ENCODE data around the gene FAM200B. TPM values are rescaled to one million over a fixed set of nuclear protein-coding genes. Genes with fewer than 3 reads are reported as not detected.

FAM200B gene
- polyA plus RNA-seq, 1 donor, result 27.5 TPM

DNA sequence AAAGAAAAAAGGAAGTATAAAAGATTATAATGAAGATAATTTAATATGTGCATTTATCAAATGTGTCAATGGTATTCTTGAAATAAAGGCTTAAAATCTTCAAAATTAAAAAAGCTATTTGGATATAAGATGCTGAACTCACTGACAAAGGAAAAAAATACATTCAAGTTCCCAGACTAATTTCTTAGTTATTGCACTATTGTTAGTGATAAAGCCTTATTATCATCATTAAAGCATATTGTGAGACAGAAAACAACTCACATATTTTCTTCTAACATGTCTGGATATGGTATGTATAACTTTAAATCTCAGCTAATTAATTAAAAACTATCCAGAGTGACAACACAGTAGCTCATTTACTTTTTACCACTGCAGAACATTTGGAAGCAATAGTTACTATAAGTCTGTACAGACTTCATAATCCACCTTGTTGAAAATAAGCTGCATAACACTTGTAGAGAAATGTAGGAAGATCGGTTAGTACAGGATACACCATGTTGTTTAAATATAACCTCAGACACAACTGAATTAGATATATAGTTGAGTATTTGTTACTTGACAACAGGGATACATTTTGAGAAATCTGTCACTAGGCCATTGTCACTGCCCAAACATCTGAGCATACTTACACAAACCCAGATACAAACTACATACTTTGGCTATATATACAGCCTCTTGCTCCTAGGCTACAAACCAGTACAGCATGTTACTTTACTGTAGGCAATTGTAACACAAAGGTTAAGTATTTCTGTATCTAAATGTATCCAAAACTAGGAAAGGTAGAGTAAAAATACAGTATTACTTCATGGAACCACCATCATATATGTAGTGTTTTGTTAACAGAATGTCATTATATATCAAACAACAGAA is 12.8 kb upstream of the FAM200B start:
- DNase-seq (ENCODE audit: low read depth), result no peak

DNA sequence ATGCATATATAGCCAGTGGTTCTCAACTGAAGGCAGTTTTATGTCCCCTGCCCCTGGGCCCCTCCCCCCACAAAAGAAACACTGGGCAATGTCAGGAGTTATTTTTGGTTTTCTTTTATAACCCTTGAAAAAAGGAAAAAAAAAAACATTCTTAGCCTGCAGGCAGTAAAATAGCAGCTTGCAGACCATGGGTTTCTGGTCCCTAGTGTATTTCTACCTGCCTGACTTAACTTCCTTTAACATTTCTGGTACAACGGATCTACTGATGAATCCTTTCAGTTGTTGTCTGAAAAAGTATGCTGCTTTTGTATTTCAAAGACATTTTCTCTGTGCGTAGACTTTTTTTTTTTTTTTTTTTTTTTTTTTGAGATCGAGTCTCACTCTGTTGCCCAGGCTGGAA is 11.1 kb upstream of the FAM200B start:
- DNase-seq (ENCODE audit: low read depth), result no peak

DNA sequence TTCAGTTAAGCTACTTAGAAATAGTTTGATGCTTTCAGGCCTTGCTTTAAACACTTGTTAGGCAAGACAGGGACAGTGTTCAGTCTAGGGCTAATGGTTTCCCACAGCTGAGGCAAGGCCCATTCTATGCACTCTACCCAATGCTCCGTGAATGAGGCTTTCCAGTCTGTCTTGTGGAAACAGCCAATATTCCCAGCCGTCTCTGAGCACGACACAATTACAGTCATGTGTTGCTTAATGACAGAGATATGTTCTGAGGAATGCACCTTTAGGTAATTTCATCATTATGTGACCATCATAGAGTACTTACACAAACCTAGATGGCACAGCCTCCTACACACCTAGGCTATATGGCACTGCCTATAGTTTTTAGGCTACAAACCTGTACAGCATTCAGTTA is 9.5 kb upstream of the FAM200B start:
- no peak for DNase-seq (ENCODE audit: low read depth)

DNA sequence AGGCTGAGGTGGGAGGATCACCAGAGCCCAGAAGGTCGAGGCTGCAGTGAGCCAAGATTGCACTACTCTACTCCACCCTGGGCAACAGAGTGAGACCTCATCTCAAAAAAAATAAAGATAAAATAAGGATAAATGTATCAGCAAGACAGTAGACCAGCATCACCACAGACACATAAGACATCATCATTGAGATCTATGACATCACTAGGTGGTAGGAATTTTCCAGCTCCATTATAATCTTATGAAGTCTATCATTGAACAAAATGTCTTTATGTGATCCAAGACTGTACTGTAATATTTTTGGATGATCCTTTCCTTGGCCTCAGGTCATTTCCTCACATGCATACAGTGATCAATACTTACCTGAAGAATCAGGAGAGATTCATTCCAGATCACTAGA is 8.3 kb upstream of the FAM200B start:
- no peak for DNase-seq (ENCODE audit: low read depth)

DNA sequence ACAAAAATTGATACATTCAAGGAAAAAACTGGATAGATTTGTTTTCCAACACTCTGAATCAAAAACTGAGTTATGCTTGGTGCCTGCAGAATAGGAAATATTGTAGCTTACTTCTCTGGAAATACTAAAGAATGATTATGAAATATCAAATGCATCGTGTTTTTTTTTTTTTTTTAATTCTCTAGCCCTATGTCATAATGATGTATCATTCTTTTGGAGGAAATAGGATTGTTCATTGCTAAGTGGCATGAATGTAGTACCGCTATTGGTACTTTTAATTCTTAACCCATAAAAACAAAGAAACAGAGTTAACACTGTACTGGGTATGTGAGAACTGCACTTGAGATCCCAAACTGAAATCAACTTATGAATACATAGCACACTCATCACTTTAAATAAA is 7.6 kb upstream of the FAM200B start:
- no peak for DNase-seq (ENCODE audit: low read depth)

DNA sequence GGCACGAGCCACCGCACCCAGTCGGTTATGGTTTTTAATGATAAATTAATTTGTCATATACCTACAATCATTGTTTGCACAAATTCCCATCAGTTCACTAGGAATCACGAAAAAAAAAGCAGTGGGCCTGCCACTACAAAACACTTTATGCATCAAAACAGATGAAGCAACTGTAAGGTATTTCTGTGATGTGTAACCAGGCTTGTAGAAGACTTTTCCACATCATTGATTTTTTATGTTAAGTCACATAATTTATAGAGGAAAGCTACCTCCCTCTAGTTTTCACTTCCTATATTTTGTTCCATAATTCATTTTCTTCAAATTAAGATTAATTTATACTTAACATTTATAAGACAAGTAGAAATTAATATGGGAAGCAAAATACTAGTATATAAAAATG is 6.7 kb upstream of the FAM200B start:
- DNase-seq (ENCODE audit: low read depth), result no peak

DNA sequence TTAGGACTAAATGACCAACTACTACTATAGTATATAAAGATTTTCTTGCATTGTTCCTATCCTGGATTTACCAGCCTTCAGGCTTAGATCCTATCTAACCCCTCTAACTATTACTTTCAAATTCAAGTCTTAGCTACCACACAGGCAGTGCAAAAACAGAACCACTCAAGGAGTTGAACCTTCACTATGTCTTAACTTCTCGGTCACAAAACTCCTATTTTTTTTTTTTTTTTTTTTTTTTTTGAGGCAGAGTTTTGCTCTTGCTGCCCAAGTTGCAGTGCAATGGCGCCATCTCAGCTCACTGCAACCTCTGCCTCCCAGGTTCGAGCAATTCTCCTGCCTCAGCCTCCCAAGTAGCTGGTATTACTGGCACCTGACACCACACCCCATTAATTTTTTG is 6.3 kb upstream of the FAM200B start:
- no peak for DNase-seq (ENCODE audit: low read depth)

DNA sequence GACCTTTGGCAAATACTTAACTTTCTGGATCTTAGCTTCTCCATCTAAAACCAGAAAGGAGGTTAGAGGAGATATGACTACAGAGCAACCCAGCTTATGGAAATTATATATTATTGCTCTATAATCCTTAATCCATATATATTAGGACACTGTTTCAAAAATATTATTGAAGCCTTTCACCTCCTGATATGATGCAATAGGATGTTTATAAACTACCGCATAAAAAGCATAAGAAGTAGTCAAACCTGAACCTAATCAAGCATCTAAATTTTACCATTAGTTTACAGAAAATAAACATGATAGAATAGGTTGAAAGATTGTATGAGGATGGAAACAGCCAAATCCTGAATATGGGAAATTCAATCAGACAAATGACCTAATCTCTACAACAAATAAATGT is 5.6 kb upstream of the FAM200B start:
- DNase-seq (ENCODE audit: low read depth), result no peak

DNA sequence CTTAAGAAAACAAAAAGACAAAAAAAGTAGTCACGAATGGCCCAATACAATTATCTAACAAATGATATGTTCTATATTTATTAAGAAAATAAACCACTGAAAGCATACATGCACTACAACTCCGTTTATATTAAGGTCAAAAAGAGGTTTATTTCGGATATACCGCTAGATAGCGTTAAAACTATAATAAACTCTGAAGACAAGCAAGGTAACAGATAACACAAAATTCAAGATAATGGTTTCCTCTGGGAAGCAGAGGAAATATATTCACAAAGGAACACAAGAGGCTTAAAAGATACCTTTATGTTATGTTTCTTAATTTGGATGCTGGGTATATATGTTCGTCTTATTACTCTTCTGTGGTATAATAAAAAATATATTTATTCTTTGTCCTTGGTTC is 4.7 kb upstream of the FAM200B start:
- no peak for DNase-seq (ENCODE audit: low read depth)

DNA sequence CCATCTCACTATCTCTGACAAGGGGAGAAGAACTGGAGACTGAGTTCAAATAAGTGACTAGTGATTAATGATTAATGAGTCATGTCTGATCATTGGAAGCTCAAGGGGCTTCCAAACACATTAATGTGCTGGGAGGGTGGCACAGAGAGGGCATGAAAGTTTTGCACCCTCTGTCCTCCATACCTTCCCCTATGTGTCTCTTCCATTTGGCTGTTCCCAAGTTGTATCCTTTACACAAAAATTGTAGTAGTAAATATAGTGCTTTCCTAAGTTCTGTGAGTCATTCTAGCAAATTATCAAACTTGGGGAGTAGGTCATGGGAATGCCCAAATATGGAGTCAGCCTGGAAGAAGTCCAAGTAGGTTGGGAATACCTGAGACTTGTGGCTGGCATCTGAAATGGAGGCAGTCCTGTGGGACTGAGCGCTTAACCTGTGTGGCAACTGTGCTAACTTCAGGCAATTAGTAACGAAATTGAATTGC is 4.1 kb upstream of the FAM200B start:
- DNase-seq (ENCODE audit: low read depth), result no peak

DNA sequence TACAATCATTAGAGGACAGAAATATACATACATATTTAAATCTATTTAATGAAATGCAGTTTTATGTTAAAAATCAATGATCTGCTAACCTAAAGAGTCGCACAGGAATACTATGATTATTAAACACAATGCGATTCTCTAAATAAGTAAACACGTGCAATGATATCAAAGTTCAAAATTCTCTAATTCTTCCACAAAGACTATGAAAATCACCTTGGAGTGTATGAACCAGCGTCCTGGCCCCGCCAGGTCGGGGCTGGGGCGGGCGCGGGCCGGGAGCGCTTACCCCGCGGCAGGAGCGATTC is 608 bp upstream of the FAM200B start:
- no peak for DNase-seq (ENCODE audit: low read depth)

DNA sequence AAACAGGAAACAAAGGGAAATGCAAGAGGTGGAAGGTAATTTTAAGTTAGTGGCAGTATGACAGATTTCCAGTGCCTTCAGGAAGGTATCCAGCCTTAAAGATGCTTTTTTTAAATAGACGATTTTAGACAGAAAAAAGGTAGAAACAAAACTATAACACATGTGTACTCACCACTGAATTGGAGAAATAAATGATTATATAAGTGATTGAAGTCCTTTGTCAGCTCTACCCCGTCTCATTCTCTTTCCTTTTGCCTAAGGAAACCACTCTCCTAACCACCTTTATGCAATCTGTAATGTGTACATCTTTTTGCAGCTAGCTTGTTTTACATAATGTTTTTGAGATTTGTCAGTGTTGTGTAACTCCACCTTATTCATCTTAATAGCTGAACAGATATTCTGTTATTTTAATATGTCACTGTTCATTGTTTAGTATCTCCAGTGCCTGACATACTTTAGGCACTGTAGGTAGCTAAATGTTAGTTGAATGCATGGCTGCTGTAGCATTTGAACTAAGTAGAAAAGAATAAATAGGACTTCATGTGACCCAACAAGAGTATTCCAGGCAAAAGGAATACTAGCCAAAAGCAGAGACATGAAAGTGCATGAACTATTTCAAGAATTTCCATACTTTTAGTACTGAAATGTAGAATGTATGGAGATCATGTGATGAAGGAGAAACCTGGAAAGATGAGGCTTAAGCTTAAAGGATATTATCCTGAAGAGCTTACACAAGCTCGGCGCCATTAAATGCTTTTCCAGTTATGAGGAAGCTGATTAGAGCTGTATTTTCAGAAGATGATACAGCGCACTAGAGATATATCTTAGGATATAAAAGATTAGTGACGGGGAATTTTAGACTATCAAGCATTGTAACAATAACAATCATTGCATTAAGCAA is 865 bp downstream of the FAM200B start:
- no peak for DNase-seq (ENCODE audit: low read depth)

DNA sequence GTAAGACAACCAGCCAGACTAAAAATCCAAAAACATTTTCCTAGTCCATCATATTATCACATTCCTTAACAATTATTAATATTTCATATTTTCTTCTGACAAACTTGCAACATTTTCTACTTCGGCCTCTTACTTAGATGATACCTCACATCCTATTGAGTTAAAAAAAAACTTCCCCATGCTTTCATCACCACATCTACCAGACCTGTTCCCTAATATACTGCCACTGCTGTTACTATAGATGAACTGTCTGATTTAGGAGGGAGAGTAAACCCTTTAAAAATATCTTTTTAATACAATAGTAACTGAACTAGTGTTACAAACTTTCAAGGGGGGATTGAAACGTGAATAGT is 1.5 kb downstream of the FAM200B start:
- DNase-seq (ENCODE audit: low read depth), result no peak

DNA sequence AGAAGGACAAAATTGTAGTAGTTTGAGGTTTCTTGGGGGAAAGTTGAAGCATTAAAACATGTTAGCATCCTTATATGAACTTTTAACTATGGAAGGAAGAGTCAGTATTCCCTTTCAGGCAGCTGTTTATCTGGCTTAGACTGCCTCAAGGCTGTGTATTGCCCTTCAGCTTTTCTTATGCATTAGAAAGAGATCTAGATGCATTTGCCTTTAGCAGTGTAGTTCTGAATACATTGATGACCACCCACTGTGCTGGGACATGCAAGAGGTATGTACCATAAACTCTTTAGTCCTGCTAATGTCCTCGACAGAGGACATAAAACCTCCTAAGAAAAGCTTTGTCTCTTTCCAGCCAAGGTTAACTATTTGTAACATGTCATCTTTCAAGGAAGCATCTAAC is 2.9 kb downstream of the FAM200B start:
- DNase-seq (ENCODE audit: low read depth), result no peak

DNA sequence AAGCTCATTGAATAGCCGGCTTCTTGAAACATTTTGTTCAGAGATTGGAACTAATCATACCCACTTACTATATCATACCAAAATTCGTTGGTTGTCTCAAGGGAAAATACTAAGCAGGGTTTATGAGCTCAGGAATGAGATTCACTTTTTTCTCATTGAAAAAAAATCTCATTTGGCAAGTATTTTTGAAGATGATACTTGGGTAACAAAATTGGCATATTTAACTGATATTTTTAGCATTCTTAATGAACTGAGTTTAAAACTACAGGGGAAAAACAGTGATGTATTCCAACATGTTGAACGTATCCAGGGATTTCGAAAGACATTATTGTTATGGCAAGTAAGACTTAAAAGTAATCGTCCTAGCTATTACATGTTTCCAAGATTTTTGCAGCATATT is 6.4 kb downstream of the FAM200B start:
- no peak for DNase-seq (ENCODE audit: low read depth)

DNA sequence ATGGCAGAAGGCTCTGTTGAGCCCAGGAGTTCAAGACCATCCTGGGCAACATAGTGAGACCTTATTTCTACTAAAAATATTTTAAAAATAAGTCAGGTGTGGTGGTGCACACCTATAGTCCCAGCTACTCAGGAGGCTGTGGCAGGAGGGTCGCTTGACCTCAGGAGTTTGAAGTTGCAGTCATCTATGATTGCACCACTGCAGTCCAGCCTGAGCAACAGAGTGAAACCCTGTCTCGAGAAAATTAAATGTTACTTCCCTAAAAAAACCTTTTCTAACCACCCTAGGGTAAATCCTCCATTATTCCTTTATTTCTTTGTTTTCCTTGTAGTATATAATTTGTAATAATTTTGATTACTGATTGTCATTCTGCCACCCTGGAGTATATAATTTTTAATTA is 7.9 kb downstream of the FAM200B start:
- no peak for DNase-seq (ENCODE audit: low read depth)

DNA sequence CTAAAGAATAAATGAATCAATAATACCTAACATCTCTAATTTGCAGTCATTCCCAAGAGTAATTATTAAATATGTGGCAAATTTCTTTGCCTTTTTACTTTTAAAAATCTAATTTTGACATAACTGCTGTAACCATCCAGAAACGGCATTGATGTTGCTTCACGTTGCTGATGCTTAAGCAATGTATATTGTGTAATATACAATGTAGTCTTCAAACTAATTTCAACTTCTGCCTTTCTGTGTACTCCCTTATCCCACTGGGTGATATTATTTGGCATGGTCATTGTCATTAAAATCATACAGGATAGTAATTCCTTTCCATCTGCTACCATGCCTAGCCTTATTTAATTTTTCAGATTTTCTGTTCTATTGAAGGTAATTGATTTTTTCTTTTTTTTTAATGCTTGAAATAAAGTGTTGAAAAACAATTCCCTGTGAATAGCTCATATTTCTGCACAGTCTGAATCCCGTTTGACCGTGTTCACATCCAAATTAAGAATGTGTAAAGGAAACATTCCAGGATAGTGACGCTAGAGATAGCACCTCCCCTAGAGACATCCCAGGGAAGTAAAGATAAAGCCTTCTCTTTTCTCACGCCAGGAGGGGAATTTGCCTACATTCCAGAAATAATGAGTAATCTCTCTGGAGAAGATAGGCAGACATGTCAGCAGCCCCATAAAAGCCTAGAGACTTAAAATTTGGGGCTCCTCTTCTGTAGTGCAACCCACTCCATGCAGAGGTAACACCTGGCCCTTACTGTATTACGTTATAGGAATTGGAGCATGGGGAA is 8.6 kb downstream of the FAM200B start:
- DNase-seq (ENCODE audit: low read depth), result no peak

DNA sequence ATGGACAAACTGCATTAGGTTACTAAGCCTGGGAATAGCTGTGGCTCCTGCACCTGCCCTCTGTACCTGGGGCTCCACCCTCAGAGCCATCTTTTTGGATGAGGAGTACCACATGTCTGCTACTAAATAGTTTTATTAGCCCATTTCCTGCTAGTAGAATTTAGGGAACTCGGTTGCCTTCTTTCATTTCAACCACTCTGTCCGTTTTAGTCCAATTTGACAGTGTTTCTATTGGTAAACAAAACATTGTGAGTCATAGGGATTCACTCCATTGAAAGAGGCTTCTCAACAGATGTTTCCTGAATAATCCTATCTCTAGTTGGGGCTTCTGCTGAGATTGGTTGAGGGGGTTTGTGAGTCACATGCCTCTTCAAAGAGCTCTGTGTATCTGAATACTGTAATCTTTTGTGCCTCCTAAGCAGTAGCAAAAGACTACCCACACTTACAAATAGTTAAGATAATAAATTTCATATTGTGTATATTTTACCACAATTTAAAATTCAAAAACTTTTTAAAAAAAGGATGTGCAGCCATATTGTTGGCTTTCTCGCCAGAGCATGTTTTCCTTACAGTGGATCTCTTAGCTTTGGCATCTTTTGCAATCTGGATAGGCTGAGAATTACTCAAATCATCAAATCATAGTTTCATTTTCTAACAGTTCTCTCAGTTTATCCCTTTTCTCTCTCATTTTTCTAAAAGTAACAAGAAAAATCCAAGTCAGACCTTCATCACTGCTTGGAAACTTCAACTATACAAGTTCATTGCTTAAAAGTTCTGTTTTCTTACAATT is 9.9 kb downstream of the FAM200B start:
- DNase-seq (ENCODE audit: low read depth), result no peak

DNA sequence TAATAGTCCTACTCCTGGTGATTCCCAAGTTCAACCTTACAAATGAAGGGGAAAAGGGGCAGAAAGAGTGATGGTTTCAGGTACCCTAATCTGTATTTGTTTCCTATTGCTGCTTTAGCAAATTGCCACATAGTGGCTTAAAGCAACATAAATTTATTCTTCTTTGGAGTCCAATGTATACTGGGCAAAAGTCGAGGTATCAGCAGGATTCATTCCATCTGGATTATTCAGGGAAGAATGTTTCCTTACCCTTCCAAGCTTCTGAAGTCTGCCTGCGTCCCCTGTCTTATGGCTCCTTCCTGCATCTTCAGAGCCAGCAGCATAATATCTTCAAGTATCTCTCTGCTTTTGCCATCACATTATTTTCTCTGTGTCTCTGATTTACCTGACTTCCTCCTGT is 11.0 kb downstream of the FAM200B start:
- no peak for DNase-seq (ENCODE audit: low read depth)

DNA sequence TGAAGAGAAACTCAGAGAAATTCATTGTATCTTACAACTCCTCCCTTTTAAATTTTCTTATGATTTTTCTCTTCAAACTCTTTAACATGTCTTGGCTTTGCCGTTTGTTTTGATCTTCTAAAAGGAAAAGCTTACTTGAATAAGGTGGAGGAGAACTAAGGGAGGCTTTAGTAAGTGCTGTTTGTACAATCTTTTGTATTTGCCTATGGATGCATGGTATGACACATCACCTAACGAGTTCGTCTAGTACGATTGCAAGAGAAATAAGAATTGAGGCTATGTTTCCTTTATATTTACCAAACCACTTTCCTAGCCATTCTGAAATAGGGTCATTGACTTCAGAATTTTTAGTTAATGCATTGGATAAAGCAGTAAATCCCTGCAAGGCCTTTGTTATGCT is 12.8 kb downstream of the FAM200B start:
- DNase-seq (ENCODE audit: low read depth), result no peak

DNA sequence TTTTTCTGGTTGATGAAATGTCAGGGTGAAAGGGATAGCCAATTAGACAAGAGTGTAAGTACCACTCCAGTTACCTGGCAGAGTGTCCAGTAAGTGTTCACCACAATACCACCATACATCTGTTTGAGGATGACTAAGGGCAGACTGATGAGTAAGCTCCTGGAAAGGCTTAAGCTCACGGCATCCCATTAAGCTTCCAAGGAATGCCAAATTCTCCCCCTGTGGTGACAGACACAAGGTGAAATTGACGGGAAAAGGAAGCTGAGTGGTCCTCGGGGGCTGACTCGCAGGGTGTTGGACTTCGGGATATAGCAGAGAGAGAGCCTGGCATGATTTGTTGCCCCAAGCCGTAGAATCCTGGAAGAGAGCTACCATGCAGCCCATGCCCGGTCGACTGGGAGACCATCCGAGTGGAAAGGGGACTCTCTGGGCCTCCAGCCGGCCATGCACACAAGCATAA is 13.6 kb downstream of the FAM200B start:
- DNase-seq (ENCODE audit: low read depth), result no peak

Data from forelimb muscle (tissue), 1 donor.